Peyer's patch (tissue), 4 donors: ENCODE measurements around the gene MYBBP1A.

Source experiments
- CTCF ChIP-seq, 6 experiments: fragments of 450-650 bp in 4 of 6; fragments of 200-600 bp in 2 of 6; sonication (generic) in 1 of 6; IDR thresholded peaks; one replicate each; pipeline ENCODE4 v1.5.1; 2017 to 2019; ENCODE audit warnings: antibody characterized with exemption in 6 of 6, mild to moderate bottlenecking in 3 of 6, moderate library complexity in 1 of 6
- POLR2A ChIP-seq, 2 donors: fragments of 450-650 bp; IDR thresholded peaks; one replicate each; pipeline ENCODE4 v1.5.1; 2017; ENCODE audit warnings: antibody characterized with exemption in 2 of 2, mild to moderate bottlenecking in 2 of 2, moderate library complexity in 2 of 2

GRCh38 chr17:4535667-4536258, 19.4 kb downstream of the MYBBP1A start:
- TF ChIP-seq POLR2A (IDR thresholded peaks at IDR 0.05), result no peak
- no peak for TF ChIP-seq CTCF (IDR thresholded peaks at IDR 0.05)
